GM19397 (cell line): Measurements from ENCODE around the gene CYB5B.
"Not testable (repeated sequence)": the region's sequence is repeated elsewhere in the genome, so short reads cannot be mapped to it uniquely, and the experiment has no call there.

Experiments
- ATAC-seq: cut with Tn5 transposase; IDR thresholded peaks from one replicate; pipeline ENCODE4 v1.9.1; 2021; ENCODE audit warnings: mild to moderate bottlenecking, moderate library complexity; ENCODE audit not compliant: unreplicated experiment

The CYB5B gene

DNA sequence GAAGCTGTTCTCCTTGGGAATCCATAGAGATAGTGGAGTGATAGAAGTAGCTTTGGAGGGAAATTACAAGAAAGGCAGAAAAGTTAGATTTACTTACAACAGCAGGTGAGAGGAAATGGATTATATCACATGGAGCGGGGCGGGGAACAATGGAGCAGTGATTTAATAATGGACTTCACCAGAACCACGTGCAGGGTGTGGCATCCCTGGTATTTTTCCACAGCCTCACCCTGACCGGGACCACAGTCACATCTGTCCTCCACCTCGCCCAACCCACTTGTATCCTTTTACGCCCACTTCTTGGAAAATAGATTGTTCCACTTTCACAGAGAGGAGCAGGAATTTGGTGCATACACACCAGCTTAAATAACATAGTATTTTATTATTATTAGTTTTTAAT is 15.9 kb upstream of the CYB5B start:
- ATAC-seq = no peak

DNA sequence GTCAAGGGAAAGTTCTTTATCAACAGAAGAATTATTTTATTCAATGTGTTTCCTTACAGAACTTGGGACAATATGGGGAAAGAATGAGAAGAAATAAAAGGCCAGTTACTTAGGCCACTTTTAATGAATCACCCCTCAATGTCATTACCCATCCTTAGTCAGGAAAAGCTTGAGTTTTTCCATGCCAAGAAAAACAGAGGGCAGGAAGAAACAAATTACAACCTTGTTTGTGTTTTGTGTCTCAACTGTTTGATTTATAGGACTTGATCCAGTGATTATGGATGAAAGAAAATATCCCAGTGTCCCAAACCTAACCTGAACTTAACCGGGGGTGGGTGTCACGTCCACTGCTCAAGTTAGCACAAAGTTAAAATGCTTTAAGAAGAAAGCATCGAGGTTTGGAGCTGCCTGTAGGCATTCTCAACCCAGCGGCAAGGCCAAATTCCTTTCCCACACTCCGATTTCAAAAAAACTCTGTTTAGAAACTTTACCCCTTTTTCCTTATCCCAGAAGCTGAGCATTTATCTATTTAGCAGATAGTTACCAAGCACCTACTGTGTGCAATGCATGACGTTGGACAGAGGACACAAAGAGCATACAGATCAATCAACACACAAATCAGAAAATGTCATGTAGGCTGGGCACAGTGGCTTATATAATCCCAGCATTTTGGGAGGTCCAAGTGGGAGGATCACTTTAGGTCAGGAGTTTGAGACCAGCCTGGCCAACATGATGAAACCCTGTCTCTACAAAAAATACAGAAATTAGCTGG is 14.0 kb upstream of the CYB5B start:
- ATAC-seq = no peak

DNA sequence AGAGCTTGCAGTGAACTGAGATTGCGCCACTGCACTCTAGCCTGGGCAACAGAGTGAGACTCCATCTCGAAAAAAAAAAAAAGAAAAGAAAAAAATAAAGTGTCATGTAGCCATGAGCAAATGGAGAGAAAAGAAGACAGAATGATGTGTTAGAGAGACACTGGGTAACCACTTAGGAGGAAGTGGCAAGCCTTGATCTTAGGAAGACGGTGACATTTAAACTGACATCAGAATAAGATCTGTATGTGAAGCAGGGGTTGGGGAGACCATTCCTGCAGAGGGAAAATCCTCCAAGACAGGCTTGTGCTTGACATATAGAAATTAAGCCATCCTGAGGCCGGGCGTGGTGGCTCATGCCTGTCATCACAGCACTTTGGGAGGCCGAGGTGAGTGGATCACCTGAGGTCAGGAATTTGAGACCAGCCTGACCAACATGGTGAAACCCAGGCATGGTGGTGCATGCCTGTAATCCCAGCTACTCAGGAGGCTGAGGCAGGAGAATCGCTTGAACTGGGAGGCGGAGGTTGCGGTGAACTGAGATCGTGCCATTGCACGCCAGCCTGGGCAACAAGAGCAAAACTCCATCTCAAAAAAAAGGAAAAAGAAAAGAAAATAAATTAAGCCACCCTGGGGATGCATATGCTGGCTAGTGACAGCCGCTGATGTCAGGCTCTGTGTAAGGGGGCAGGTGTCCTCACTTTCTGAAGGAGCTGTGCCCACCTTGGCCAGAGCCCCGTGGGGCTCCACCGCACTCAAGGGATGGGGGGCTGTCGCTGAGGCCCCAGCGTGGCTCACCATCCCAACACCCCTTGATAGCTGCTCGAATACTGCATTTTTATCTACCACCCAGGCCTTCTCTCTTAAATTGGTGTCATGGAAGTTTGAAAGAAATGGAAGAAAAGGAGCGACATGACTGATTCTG is 13.1 kb upstream of the CYB5B start:
- no peak for ATAC-seq

DNA sequence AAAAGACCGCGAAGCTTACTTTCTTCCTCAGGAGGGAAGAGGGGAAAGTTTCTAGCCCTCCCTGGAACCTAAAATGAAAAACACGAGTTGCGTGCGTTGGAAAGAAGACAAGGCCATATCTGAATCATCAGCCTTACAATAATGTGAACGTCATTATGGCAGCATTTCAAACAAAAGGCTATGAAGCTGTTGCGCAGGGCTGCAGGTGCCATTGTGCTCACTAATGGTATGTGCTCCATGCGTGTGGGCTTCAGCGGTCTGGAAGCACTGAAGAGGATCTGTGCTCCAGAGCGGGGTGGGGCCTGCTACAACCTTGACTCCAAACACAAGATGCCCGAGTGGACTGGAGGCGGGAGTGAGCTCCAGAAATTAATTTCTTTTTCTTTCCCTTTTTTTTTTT is 12.1 kb upstream of the CYB5B start:
- ATAC-seq = no peak

DNA sequence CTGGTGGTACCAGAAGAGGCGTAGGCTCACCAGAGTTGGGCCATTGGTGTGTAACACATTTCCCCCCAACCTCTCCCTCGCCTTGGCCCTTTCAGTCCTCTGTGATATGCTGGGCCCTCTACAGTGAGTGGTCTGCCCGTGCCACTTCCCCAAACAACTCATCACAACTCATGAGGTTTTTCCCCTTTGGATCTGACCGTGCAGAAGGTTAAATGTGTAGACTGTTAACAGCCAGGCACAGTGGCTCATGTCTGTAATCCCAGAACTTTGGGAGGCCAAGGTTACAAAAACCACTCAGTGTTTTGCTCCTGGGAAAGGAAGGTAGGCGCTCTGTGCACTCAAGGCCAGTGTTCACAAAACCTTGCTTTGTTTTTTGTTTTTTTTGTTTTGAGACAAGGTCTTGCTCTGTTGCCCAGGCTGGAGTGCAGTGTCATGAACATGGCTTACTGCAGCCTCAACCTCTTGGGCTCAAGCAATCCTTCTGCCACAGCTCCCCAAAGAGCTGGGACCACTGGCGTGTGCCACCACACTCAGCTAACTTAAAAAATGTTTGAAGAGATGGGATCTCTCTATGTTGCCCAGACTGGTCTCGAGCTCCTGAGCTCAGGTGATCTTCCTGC is 11.3 kb upstream of the CYB5B start:
- ATAC-seq = no peak

DNA sequence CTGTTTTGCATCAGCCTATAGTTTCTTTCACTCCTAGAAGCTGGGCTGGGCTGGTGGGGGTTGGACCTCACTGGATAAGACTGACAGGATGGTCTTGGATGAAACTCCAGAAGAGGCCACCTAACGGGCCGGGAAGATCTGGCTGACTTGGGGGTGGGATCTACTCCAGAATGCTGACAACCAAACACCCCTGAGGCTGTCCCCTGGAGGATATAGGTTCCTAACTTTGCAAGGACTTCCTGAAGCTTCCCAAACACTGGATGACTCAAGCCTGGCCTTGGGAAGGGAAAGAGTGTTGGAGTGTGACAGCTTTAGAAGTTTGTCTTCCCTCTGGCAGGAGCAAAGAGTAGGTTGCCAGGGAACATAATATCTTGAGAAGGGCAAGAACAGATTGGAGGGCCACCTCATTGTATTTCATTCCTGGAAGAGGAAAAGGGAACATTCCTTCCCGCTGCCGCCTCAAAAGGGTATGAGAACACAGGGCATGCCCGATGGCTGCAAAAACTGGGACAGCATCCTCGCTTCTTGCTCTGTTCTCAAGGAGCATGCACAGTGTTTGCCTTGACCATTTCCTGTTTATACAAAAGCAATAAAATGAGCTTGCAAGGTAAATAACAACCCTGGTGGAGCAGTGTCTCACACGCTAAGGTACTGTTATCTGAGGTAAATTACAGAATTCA is 6.8 kb upstream of the CYB5B start:
- no peak for ATAC-seq

DNA sequence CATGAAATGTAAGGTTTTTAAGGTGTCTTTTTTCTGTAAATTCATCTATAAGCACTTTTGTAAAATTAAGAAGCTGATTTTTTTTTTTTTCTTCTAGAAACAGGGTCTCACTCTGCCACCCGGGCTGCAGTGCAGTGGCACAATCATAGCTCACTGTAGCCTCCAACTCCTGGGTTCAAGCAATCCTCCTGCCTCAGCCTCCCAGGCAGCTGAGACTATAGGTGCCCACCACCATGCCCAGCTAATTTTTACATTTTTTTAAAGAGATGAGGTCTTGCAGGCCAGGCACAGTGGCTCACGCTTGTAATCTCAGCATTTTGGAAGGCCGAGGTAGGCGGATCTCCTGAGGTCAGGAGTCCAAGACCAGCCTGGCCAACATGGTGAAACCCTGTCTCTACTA is 4.5 kb upstream of the CYB5B start:
- ATAC-seq = no peak

DNA sequence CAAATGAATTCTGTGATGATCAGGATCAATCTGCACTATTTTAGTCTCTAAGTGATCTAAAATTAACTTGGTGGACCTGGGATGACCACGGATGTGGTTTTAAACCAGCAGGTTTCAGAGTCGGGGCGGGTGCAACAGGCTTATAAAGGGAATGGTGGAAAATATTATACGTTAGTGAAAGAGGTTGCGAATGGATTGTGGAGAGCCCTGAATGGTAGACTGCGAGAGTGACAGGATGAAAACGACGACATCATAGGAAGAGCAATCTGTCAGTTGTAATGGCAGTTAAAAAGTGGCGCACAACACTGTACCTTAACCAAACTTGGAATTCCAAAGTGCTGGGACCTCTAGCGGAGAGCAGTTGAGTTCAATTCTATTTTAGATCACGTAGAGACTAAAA is 1.2 kb upstream of the CYB5B start:
- no peak for ATAC-seq

DNA sequence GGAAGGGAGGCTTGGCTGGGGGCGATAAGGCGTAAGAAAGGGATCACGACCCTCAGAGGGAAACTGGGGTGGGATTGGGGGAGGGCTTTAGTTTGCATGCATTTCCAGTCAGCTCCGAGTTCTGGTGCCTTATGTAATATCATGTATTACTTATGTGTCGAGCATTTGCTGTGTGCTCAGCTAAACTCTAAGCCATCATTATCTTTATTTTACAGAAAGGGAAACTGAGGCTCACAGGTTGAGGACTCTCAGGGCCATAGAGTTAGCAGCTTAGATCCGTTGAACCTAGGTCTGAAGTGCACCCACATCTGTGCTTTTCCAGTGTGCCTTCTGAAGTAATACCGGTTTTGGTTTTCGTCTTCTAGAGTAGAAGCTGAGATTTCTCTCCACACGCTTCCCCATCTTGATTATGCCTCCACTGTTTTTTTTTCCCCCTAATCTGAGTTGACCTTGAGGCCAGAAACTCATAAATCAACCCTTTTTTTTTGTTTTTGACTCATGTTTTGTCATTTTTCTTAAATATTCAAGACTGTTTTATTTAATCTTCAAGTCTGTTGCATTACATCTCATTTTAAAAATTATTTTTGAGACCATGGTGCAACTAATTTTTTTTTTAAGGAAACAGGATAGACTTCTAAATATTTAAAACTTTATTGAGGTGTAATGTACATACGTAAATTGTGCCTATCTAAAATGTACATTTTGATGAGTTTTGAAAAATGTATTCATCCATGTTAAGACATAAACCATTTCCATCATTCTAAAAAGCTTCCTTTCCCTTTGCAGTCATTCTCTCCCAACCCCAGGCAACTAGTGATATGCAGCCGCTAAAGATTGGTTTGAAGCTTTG is 741 bp downstream of the CYB5B start:
- no peak for ATAC-seq

DNA sequence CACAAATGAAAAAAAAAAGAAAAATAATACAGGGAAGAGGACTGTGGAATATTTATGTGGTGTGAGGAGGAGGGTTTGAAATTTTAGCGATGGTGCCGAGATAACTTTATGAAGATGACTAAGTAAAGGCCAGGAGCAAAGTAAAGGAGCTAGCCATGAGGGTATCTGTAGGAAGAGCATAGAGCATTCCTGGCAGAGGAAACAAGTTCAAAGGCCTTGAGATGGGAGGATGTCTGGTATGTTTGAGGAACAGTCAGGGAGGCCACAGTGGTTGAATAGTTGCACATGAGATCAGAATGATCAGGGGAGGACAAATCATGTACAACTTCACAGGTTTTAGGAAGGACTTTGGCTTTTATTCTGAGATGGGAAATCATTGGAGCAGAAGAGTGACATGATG is 4.2 kb downstream of the CYB5B start:
- no peak for ATAC-seq

DNA sequence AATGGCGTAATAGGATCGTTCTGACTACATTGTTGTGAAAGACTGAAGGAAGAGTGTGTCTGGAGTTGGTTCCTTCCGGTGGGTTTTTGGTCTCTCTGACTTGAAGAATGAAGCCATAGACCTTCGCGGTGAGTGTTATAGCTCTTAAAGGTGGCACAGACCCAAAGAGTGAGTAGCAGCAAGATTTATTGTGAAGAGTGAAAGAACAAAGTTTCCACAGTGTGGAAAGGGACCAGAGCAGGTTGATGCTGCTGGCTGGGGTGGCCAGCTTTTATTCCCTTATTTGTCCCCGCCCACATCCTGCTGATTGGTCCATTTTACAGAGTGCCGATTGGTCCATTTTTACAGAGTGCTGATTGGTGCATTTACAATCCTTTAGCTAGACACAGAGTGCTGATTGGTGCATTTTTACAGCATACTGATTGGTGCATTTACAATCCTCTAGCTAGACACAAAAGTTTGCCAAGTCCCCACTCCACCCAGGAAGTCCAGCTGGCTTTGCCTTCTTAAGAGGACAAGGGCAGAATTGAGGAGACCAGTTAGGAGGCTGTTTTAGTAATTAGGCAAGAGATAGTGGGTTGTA is 4.7 kb downstream of the CYB5B start:
- not testable (repeated sequence) for ATAC-seq

DNA sequence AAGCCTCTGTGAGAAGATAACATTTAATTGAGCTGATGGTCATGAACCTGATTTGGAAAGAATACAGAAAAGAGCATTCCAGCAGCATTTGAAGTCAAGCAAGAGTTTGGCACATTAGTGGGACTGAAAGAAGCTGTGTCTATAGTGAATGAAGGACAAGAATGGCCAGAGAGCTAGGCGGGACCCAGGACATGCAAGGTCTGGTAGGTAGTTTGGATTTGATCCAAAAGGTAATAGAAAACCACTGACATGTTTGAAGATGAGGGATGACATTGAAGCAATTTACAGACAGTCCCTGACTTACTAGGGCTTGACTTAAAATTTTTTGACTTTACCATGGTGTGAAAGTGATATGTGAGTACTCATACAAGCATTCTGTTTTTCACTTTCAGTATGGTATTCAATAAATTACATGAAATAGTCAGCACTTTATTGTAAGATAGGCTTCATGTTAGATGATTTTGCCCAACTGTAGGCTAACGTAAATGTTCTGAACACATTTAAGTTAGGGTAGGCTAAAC is 7.6 kb downstream of the CYB5B start:
- no peak for ATAC-seq

DNA sequence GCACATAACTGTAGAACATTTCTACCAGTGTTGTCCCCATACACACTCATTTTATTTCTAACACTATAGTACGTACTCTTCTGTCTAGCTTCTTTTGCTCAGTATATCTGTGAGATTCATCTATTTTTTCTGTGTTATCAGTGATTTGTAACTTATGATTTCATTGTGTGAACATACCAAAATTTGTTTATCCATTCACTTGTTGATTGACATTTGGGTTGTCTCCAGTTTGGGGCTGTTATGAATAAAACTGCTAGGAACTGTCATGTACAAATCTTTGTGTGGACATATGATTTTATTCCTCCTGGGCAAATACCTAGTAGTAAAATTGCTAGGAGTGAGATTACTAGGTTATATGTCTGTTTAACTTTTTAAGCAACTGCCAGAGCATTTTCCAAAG is 9.6 kb downstream of the CYB5B start:
- no peak for ATAC-seq

DNA sequence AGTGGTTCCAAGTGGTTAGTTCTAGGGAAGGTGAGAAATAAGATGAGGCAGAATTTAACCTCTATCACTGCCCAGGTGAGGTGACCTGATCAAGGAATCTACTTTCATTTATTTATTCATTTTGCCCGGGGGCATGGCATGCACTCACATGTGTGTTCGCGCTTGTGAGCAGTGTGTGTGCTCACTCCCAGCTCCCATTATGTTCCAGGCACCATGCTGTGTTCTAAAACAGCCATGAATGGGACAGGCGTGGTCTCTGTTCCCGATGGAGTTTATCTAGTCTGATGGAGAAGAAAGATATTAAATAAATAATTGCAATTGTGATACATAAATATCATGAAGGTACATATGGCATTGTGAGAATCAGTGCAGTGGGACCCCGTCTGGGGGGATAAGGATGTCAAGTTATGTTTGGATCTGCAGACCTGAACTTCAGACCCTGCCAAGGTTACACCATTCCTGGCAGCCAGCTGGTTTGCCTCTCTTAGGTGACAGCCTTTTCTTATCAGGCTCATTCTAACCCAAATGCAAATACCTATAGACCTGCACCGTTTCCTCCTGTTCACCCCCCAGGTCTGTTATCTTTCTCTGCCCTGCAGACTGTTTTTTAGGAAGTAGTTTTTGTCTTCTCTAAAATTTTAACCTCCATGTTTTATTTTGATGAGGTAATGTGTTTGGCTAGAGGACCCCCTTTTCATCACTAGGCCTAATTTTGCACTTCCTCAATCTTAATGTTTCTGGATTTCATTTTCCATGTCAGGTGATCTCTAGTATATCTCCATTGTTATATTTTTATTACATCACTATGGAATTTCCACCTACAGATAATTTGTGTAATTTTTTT is 11.8 kb downstream of the CYB5B start:
- no peak for ATAC-seq

DNA sequence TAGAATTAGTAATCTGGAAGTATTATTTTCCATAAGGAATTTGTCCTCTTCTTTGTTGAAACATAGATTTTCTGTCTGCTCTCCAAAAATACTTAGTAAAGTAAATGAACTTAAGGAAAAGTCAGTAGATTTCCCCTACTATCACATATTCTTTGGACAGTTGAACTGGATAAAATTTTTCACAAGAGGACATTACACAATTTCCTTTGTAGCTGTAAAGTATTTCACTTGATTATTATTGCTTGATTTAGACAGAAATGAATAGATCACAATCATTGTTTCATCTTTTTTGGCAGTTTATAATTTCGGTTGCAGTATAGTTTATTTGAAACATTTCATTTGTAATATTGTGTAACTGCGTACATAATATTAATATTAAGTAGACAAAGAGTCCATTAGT is 12.5 kb downstream of the CYB5B start:
- no peak for ATAC-seq

DNA sequence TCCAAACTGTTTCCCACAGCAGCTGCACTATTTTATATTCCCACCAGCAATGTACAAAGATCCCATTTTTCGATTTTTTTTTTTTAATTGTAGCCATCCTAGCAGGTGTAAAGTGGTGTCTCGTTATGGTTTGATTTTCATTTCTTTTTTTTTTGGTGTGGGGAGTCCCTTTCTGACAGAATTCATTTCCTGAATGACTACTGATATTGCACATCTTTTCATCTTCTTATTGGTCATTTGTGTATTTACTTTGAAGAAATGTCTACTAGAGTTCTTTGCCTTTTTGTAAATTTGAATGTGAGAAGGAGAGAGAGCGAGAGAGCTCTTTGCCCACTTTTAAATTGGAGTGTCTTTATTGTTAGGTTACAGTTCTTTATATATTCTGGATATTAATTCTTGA is 14.0 kb downstream of the CYB5B start:
- no peak for ATAC-seq

DNA sequence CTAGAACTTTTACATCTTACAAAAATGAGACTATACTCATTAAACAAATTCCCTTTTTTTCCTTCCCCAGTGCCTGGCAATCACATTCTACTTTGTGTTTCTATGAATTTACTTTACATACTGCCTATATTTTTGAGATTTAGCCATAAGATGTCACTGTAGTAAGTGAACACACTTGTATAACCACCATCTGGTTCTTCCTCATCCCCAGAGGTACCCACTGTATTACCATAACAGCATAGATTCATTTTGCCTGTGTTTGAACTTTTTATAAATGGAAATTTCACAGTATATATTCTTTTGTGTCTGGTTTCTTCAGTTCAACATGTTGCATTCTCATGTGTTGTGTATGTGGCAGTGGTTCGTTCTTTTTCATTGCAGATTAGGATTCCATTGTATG is 15.8 kb downstream of the CYB5B start:
- no peak for ATAC-seq

DNA sequence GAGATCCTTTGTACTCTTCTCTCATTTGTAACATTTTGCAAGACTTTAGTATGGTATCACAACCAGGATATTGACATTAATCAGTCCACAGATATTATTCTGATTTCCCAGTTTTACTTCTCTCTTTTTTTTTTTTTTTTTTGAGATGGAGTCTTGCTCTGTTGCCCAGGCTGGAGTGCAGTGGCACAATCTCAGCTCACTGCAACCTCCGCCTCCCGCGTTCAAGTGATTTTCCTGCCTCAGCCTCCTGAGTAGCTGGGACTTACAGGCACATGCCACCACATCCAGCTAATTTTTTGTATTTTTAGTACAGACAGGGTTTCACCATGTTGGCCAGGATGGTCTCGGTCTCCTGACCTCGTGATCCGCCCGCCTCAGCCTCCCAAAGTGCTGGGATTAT is 16.6 kb downstream of the CYB5B start:
- not testable (repeated sequence) for ATAC-seq
